Ammon's horn (tissue), 1 donor: ENCODE measurements around the gene PLXND1.

Experiments used
- DNase-seq: peaks from one replicate; pipeline ENCODE4 v3.0.0-alpha.2; 2016; ENCODE audit warnings: low spot score

The PLXND1 gene

GRCh38 chr3:129583289-129583688 lies 23.2 kb downstream of the PLXND1 start:
- no peak for DNase-seq

GRCh38 chr3:129582799-129583198 lies 23.7 kb downstream of the PLXND1 start:
- DNase-seq = no peak

GRCh38 chr3:129581623-129582022 lies 24.9 kb downstream of the PLXND1 start:
- no peak for DNase-seq

- DNase-seq = no peak
These were observed 26.5 kb downstream of the PLXND1 start for GRCh38 chr3:129579991-129580390.

GRCh38 chr3:129577925-129578786 lies 28.3 kb downstream of the PLXND1 start:
- DNase-seq = no peak

- DNase-seq = no peak
These were observed 29.1 kb downstream of the PLXND1 start for GRCh38 chr3:129577366-129577765.

GRCh38 chr3:129576514-129577352 lies 29.7 kb downstream of the PLXND1 start:
- DNase-seq = peak; percentile 56

- no peak for DNase-seq
These were observed 30.5 kb downstream of the PLXND1 start for GRCh38 chr3:129575997-129576384.

GRCh38 chr3:129575233-129575996 lies 31.1 kb downstream of the PLXND1 start:
- no peak for DNase-seq

- no peak for DNase-seq
These were observed 32.3 kb downstream of the PLXND1 start for GRCh38 chr3:129574206-129574605.

- no peak for DNase-seq
These were observed 33.0 kb downstream of the PLXND1 start for GRCh38 chr3:129573493-129573892.

- no peak for DNase-seq
These were observed 33.9 kb downstream of the PLXND1 start for GRCh38 chr3:129572603-129573002.

- DNase-seq = no peak
These were observed 34.6 kb downstream of the PLXND1 start for GRCh38 chr3:129571605-129572547.

GRCh38 chr3:129569856-129570255 lies 36.6 kb downstream of the PLXND1 start:
- no peak for DNase-seq

GRCh38 chr3:129567939-129568338 lies 38.5 kb downstream of the PLXND1 start:
- no peak for DNase-seq

- no peak for DNase-seq
These were observed 39.2 kb downstream of the PLXND1 start for GRCh38 chr3:129567176-129567705.

GRCh38 chr3:129565902-129566301 lies 40.6 kb downstream of the PLXND1 start:
- DNase-seq = no peak

GRCh38 chr3:129564981-129565644 lies 41.4 kb downstream of the PLXND1 start:
- DNase-seq = no peak

- no peak for DNase-seq
These were observed 42.5 kb downstream of the PLXND1 start for GRCh38 chr3:129563850-129564535.

GRCh38 chr3:129563332-129563731 lies 43.1 kb downstream of the PLXND1 start:
- DNase-seq = no peak
